Head of caudate nucleus (tissue), 42 donors: ENCODE measurements around the gene ASXL1.
"Not testable (repeated sequence)": the region's sequence is repeated elsewhere in the genome, so short reads cannot be mapped to it uniquely, and the experiment has no call there.

Source experiments
- DNase-seq, 42 donors: peaks; one replicate each; pipeline versions ENCODE4 v3.0.0 to v3.0.0-alpha.2; 2020 to 2021; ENCODE audit warnings: mixed read lengths in 7 of 42
- intact Hi-C: fragments of 100-400 bp; cut with DNase I; formaldehyde crosslinking; loops from one replicate; pipeline ENCODE4 v1.15.0; 2022

The ASXL1 gene

DNA sequence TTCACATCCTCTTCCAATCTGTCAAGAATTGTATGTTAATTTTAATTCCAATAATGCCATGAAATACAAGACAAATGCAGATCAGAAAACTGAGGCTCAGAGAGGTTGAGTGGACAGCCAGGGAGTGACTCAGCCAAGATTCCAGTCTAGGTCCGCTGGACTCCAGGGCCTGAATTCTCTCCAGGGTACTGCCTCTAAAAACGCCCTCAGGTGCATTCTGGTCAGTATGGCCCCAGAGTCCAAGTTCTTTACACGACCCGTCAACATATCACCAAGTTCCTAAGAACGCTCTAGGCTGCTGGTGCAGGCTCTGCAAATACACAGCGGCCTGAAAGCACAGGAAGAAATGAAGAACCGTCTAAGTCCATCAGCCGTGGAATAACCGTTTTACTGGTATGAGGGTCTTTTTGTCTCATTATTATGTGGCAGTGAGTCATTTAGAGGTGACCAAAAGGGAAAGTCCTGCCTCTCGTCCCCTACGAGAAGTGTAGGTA is 709 bp upstream of the ASXL1 start:
- intact Hi-C loops, result loop anchor here (5.0 to 10.0 kb wide), 2 partner anchors 73 to 125 kb away; no protein-coding TSS in a partner anchor

DNA sequence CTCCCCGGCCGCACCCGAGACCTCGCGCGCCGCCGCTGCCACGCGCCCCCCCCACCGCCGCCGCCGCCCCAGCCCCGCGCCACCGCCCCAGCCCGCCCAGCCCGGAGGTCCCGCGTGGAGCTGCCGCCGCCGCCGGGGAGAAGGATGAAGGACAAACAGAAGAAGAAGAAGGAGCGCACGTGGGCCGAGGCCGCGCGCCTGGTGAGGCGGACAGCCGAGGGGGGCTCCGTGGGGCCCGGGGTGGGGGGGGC is 426 bp downstream of the ASXL1 start:
- no peak for DNase-seq

More for the DNA sequence above, 709 bp upstream of the ASXL1 start:
- peak in 18 of 42 donors; percentile 10 to 63 (median 20) for DNase-seq

DNA sequence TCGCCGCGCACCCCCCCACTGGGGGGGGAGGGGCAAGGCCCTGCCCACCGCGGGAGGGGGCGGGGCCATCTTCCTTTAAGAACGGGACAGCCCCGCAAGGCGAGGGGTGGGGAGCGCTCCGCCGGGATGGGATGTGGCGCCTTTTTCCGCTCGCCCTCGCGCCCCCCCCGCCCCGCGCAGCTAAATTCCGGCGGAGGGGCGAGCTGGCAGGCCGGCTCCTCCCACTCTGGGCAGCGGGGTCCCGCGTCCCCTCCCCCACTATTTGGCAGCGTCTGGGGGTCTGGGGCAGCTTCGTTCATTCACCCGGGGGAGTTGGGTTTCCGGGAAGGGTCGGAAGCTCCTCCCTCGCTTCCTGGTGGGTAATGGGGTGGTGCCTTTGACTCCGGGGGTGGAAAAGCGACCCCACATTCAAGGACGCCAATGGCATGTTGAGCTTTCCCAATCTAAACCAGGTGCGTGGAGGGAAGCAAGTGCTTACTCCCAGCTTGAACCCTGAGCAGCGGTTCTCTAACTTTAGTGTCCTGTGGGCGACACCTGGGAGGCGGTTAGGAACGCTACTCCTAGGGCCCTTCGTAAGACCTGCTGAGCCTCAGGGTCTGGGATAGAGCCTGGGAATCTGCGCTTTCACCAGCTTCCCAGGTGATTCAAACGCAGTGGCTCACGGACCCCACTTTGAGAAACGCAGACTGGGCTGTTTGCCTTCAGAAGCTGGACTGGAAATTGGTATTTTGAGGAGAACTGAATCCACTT is 927 bp downstream of the ASXL1 start:
- intact Hi-C loops, result loop anchor here (5.0 to 10.0 kb wide), 2 partner anchors 74 to 123 kb away; no protein-coding TSS in a partner anchor

More for the DNA sequence above, 426 bp downstream of the ASXL1 start:
- intact Hi-C loops, result loop anchor here (5.0 to 10.0 kb wide), 2 partner anchors 74 to 124 kb away; no protein-coding TSS in a partner anchor

DNA sequence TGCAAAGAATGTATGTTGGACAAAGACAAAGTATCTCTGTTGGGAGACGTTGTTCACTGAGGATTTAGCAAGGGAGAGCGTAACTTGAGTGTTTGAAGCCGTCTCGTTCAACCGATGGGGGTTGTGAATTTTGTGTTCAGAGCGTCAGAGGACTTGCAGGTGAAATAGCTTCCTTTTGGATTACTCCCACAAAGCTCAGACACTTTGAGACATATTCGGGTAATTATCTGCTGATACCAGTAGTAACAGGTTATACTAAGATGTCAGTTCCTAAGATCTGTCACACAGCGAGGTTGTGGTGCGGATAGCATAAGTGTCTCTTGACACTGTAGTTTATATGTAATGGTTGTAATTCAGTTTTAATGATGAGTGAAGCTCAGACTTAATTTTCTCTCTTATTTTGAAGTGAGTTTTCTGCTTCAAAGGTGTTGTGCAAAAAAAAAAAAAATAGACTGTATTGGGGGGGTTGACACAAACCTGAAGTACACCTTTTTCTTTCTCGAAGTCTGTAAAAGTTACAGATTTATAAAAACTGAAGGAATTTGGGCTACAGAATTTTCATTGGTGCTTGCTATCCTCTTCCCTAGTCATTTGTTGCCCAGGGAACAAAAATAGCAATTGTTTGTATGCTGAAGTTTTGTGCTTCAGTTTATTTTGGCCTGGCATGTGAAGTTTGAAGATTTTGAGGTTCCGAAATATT is 1.7 kb downstream of the ASXL1 start:
- peak in 18 of 42 donors; percentile 4 to 47 (median 24) for DNase-seq

More for the DNA sequence above, 927 bp downstream of the ASXL1 start:
- DNase-seq, result peak; percentile 23 to 88 (median 72)

DNA sequence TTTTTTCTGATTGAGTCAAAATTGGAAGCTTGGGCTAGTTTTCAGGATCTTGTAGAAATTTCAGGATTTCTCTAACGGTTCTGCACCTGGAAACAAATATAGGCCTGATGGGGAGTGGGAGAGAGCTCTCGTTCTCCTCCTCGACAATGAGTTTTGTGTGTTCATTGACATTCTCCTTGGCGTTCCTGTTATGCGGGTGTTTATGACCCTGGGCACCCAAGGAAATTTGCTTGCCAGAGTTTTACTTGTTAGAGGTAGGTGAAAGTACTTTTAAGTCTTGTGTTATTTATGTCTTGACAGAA is 2.2 kb downstream of the ASXL1 start:
- intact Hi-C loops, result loop anchor here (10.0 kb wide), 1 partner anchor 95 kb away; no protein-coding TSS in a partner anchor

More for the DNA sequence above, 1.7 kb downstream of the ASXL1 start:
- intact Hi-C loops, result loop anchor here (5.0 to 10.0 kb wide), 3 partner anchors 75 to 123 kb away; no protein-coding TSS in a partner anchor

DNA sequence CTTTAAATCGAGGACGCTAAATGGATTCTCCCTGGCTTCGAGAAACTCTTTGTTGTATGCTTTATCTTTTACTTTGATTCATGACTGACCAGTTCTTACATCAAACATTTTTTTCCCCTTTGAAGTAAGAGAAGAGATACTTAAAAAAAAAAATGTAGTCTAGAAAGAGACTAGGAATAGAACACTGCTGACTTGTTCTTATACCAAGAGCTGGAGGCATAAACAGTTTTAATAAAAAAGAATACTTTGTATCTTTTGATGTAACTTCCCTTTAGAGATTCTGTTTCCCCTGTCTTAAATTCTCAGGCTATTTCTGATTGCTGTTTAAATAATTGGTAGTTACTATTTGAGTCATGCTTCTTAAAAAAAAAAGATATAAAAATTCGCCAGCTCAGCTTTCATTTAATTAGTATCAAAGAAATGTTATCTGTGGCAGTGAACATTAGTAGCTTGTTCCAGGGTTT is 4.8 kb downstream of the ASXL1 start:
- no peak for DNase-seq

More for the DNA sequence above, 2.2 kb downstream of the ASXL1 start:
- no peak for DNase-seq

DNA sequence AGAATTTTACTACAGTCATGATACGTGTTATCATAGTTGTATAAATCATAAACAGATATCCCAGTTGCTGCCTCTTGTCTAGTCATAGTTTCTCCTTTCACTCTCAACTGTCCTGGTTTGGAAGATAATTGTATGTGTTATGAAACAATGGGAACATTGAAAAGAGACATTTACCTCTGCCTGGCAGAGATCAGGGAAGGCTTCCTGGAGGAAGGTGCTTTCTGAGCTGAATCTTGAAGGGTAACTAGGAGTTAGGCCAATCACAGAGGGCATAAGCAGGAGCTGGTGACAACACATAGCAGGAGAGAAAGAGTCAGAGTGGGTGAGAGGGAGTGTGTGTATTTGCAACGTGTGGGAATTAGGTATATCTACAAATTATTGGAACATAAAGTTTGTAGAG is 5.4 kb downstream of the ASXL1 start:
- intact Hi-C loops, result loop anchor here (10.0 kb wide), 1 partner anchor 91 kb away; no protein-coding TSS in a partner anchor
- DNase-seq, result no peak

More for the DNA sequence above, 4.8 kb downstream of the ASXL1 start:
- intact Hi-C loops, result loop anchor here (10.0 kb wide), 1 partner anchor 92 kb away; no protein-coding TSS in a partner anchor

DNA sequence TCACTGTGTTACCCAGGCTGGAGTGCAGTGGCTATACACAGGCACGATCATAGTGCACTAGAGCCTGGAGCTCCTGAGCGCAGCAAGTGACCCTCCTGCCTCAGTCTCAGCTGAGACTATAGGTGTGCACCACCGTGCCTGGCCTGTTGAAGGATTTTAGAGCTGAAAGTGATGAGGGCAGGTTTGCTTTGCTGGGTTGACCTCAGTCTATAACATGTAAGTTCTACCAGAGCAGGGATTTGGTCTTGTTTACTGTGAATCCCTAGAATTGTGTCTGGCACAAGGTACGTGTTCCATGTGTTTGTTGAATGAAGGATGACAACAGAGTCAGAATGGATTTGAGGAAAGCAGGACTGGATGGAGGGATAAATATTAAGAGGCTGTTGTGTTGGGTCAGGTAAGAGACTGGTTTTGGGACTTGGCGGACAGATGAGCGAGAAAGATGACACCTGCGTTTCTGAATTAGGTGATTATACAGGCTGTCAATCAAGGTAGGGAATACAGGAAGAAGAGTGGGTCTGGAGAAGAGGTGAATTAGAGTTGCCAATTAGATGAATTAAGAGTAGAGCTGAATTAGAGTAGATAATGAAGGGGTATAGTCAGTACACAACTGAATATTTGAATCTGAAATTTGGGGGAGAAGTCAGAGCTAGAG is 6.5 kb downstream of the ASXL1 start:
- intact Hi-C loops, result loop anchor here (10.0 kb wide), 1 partner anchor 90 kb away; no protein-coding TSS in a partner anchor
- no peak for DNase-seq

DNA sequence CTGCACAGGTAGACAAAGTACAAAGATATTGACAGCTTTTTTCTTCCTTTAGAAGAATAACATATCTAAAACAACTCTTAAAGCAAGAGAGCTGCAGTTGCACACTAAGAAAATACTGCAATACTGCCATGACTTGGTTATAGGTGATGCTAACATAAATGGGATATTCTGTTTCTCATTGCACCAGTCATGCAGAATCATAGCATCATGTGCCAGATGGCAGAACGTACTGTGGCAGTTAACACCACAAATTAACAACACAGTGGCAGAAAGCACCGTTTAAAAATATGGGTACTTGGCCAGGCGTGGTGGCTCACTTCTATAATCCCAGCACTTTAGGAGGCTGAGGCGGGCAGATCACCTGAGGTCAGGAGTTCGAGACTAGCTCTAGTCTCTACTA is 7.4 kb downstream of the ASXL1 start:
- intact Hi-C loops, result loop anchor here (10.0 kb wide), 1 partner anchor 89 kb away; no protein-coding TSS in a partner anchor

DNA sequence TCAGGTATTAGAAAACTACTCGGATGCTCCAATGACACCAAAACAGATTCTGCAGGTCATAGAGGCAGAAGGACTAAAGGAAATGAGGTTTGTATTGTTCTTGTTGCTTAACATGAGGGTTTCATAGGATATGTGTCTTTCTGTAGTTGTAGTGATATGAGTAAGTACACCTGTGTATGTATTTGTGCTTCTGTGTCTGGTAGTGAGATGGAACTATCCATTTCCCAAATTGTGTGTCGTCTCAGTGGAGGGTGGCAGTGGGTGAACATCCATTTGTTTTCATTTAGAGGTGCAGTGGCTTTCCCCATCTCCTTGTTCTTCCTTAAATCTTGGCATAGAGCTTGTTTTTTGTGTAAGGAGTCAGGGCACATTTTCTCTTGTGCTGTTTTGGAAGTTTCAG is 8.2 kb downstream of the ASXL1 start:
- intact Hi-C loops, result loop anchor here (10.0 kb wide), 1 partner anchor 88 kb away; no protein-coding TSS in a partner anchor

More for the DNA sequence above, 7.4 kb downstream of the ASXL1 start:
- no peak for DNase-seq

DNA sequence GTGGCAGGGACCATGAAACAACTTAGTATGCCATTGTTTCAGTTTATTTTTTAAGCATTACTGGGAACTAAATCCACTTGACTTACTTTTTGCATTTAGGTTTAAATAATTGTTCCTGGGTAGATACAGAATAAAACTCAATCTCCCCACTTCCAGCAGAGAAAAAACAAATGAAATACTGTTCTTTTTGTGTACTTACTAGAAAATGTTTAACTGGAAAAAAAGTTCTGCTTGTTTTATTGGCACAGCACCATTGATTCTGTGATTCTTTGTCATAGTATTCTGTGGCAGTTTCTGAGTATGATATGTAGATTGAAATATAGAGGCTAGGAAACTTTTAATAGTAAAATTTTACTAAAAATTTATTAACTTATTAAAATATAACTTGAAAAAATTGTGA is 10.2 kb downstream of the ASXL1 start:
- DNase-seq, result no peak
- intact Hi-C loops, result loop anchor here (10.0 kb wide), 1 partner anchor 86 kb away; no protein-coding TSS in a partner anchor

More for the DNA sequence above, 8.2 kb downstream of the ASXL1 start:
- no peak for DNase-seq

DNA sequence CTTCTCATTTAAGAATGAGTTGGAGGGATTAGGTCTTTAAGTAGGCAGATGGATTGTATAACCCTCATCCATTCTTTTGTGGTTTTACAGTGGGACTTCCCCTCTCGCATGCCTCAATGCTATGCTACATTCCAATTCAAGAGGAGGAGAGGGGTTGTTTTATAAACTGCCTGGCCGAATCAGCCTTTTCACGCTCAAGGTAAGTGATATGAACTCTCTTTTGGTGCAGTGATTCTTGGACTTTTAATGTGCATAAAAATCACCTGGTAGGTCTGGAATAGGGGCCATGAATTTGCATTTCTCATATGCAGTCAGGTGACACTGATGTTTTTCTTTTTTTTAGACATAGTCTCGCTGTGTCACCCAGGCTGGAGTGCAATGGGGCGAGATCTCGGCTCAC is 10.8 kb downstream of the ASXL1 start:
- intact Hi-C loops, result loop anchor here (10.0 kb wide), 1 partner anchor 86 kb away; no protein-coding TSS in a partner anchor
- DNase-seq, result no peak

DNA sequence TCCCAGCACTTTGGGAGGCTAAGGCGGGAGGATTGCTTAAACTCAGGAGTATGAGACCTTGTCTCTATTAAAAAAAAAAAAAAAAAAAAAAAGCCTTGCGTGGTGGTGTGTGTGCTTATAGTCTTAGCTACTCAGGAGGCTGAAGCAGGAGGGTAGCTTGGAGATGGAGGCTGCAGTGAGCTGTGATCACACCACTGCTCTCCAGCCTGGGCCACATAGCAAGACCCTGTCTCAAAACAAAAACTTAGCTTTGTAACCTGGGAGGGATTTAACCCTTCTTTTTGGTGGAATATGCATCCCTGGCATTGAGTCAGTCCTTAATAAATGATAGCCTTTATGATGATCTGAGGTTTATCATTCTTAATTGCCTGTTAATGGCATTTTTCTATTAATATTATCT is 12.8 kb downstream of the ASXL1 start:
- DNase-seq, result no peak
- intact Hi-C loops, result no loop called here

DNA sequence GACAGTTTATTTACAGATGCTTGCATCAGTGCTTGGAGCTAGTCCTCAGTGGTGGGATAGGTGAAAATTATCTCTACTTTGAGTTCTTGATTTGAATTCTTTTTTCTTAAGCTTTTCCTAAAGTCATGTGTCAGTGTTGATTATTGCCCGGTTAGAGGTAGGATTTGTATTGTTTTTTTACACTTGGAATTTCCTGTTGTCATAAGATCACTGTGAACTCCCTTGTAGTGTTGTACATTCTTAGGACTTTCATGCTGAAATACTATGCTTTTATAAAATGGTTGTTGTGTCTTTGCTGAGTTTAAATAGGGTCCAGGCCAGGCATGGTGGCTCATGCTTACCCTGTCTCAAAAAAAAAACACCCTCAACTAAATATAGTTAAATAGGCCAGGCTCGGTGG is 20.3 kb downstream of the ASXL1 start:
- DNase-seq, result no peak
- intact Hi-C loops, result no loop called here

DNA sequence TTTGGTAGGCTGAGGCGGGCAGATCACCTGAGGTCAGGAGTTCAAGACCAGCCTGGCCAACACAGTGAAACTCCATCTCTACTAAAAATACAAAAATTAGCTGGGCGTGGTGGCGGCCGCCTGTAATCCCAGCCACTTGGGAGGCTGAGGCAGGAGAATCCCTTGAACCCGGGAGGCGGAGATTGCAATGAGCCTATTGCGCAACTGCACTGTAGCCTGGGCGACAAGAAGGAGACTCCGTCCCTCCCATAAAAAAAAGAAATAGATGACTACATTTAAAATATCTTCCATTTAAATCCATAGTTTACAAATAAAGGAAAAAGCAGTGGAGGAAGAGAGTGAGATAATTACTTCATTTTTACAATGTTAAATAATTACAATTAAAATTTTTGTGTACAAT is 21.9 kb downstream of the ASXL1 start:
- intact Hi-C loops, DNase-seq: not testable (repeated sequence)

DNA sequence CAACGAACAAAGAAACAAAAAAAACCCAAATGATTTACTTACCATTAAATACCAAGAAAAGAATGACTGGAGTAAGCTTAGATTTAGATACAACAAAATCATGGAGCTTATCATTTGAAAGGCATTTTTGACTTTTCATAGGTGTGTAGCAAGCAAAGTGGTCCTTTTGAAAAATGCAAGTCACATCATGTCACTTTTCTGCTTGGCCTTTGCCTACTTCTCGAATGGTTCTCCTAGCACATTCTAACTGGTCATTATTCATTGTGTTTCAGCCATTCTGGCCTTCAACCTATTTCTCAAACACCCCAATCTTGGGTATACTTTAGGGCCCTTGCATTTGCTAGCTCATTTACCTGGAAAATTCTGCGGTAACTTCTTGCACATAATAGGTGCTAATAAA is 22.6 kb downstream of the ASXL1 start:
- intact Hi-C loops, result no loop called here
- DNase-seq, result no peak

DNA sequence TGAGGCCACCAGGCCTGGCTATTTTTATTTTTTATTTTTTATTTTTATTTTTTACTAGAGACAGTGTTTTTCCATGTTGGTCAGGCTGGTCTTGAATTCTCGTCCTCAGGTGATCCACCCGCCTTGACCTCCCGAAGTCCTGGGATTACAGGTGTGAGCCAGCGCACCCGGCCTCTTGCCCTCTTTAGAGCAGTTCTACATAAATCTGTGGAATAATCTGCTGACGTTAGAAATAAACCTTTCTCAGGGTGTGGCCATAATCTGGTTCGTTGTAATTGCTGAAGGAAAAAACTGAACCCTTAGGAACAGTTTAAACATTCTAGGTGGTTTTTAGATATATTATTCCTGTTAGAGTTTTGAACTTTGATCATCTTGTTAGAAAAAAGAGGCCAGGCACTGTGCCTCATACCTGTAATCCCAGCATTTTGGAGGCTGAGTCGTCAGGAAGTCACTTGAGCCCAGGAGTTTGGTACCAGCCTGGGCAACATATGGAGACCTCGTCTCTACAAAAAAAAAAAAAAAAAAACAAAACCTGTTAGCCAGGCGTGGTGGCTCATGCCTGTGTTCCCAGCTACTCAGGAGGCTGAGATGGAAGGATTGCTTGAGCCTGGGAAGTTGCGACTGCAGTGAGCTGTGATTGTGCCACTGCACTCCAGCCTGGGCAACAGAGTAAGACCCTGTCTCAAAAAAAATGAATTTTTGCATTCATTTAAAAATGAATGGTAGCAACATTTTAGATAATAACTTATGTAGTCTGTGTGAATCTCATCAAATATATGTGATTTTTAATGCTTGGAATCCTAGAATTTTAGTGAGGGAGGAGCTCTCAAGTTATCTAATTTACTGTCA is 24.2 kb downstream of the ASXL1 start:
- intact Hi-C loops, result no loop called here
- peak in 1 of 42 donors; percentile 30 for DNase-seq

DNA sequence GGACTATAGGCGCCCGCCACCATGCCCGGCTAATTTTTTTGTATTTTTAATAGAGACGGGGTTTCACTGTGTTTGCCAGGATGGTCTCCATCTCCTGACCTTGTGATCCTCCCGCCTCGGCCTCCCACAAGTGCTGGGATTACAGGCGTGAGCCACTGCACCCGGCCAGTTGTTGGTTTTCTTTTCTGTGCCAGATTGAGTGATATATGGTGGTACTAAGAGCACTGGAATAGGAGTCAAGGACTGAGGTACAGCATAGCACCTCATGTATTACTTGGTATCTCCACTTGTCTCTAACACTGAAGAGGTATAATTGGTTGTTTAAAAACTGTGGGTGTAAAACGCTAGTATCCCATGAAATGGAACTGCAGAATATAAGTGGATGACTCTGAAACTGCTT is 25.3 kb downstream of the ASXL1 start:
- DNase-seq, intact Hi-C loops: not testable (repeated sequence)
